Stimulated activated CD8-positive, alpha-beta memory T cell treated with anti-CD3 and anti-CD28 coated beads, Interleukin-7, amount 100 ng/mL, for 1 hour (primary cell): ENCODE measurements around the gene TEX53.
A peak's percentile ranks its signal among the peaks of the same experiment; 100 is the strongest.

ENCODE experiments used
- DNase-seq, 2 donors: peaks; one replicate each; pipeline ENCODE4 v3.0.0-alpha.2; 2020; ENCODE audit warnings: low read depth in 2 of 2

The TEX53 gene

DNA sequence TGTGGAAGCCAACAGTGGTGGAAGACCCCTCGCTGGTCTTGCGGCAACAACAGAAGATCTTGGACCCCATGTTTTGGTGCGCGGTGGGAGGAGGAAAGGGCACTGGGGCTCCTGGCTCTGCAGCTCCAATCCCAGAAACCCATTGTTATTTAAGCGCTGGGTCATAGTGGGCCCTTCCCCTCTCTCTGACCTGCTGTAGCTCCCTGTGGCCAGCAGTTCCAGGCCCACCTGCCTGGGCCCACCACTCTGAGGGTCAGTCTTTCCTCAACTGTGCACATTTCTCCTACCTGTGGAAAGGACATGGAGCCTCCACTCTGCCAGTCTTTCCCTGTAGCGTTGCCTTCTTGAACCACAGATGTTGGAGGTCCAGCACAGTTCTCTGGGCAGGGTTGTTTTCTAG, at the start of gene TEX53:
TSS of gene TEX53 (minus strand) at position 101 of the 400 bp plus-strand sequence. CDS start at position 70, 31 bp downstream.
- no peak for DNase-seq

DNA sequence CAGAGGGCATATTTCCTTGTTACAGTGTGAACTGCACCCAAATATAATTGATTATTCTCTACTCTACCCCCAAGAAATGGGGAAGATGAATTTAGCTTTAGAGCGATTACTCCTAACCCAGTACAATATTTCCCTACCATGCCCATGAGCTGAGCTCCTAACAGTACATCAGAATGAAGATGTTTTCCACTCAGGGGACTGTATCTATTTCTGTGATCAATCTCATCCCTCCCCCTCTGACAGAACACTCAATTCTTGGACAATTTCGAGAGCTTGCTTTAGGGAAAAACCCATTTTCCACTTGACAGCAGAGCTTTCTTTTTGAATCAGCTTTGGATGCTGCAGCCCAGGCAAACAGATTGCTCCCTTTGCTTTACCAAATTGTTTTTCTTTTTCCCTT, 49.1 kb upstream of the TEX53 start:
- DNase-seq: no peak

DNA sequence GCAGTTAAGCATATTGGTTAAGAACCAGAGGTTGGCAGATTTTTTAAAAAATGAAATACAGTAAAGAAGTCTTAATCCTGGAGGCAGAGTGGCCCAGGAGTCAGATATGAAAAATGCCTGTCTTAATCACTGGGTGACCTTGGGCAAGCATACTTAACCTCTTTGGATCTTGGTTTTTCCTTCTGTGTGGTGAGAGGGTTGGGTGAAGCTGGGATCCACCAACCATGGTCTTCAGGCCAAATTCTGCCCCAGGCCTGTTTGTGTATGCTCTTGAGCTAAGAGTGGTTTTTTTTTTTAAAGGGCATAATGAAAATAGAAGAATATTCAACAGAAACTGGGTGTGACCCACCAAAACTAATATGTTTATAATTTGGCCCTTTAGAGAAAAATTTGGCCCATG, 44.4 kb upstream of the TEX53 start:
- no peak for DNase-seq

DNA sequence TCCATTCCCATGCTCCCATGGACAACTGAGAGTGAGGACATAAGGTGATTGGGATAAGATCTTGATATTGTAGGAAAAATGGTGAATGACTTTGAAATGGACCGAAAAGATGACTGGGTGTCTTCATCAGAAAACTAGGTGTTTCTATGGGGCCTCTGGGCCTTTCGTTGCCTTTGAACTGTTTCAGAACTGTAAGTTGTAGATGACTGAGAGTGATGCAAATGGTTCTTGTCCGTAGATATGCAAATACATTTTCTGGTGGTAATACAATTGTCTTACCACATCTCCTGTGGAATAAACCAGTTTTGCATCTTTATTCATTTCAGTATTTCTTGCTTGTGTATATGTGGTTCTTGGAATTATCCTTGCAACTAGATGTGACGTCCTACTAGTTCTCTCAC, 40.3 kb upstream of the TEX53 start:
- DNase-seq: no peak

DNA sequence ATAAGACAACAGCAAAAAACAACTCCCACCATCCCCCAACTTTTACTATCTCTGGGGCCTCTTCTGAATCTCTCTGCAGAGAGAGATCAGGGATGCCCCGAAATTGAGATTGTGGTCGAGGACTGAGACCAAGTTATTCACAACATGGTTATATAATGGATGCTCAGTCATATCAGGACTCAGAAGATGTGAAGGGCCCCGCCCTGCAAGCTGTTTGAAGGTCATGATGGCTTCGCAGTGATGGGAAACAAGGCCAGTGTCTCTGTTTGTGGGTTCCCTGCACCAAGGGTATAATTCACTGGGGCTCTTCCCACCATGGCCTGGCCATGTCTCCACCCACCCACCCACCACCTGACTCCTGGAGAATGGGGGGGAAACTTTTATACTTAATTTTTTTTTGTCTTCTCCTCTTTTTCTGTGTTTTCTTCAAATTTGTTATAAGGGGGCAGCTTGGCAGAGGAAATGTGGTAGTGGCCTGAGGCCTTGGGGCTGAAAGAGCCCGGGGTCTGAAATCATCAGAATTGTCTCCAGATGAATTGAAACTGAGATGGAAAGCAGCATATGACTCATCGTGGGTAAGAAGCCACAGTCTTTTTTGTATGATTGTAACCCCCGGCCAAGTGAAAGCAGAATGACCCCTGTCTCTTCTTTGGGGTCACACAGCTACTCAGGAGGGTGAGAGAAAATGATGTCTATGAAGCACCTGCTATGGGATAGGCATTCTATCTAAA, 39.4 kb upstream of the TEX53 start:
- DNase-seq: no peak

DNA sequence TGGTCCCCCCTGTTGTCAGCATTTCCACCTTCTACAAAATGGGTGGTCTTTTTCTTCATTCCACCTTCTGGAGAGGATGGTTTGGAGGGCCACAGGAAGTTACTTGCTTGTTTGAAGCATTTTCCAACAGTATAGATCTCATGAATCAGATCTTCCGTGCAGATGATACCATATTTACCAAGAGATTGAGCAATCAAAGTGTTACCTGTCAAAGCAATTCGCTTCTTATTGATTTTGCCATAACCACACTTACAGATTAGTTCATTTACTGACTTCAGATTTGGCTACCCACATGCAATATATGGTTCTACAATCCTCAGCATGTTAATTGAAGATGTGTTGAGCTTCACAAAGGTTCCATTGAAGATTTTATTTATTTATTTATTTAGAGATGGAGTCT, 38.3 kb upstream of the TEX53 start:
- DNase-seq: no peak

DNA sequence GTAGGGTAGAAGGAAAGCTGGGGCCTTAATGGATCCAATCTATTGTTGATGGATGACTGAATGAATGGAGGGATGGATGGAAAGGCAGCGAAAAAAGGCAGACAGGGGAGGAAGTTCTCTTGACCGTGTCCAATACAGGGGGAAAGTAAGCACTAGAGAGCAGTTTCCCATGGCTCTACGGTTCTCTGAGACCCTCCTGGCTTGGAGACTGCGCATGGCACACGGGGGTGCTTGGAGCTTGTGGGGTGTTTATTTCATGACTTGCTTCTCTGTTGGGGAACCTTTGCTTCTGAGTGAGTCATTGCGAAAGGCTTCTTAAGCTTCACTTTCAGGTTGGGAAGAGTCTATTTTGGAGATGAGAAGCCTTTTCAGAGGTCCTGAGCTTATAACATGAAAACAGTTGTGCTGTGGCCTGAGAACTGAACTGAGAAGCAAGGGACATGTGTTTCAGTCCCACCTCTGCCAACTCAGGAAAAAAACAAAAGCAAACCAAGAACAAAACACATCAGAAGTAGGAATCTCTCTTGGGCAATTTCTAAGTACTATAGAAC, 37.2 kb upstream of the TEX53 start:
- DNase-seq: no peak

DNA sequence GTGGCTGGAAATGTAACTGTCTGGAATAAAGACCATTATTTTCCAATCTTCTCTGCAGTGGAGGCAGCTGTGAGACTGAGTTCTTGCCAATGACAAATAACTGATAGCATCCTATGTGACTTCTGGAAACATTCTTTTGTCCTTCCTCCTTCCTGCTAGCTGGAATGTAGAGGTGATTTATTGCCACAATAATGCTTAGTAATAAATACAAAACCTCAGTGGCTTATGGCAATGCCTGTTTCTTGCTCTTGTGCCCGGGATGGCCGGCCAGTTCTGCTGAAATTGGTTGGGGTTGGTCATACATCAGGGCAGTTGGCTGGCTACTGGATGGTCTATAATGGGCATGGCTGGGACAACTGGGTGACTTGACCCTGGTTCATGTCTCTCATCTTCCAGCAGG, 36.5 kb upstream of the TEX53 start:
- DNase-seq: no peak

DNA sequence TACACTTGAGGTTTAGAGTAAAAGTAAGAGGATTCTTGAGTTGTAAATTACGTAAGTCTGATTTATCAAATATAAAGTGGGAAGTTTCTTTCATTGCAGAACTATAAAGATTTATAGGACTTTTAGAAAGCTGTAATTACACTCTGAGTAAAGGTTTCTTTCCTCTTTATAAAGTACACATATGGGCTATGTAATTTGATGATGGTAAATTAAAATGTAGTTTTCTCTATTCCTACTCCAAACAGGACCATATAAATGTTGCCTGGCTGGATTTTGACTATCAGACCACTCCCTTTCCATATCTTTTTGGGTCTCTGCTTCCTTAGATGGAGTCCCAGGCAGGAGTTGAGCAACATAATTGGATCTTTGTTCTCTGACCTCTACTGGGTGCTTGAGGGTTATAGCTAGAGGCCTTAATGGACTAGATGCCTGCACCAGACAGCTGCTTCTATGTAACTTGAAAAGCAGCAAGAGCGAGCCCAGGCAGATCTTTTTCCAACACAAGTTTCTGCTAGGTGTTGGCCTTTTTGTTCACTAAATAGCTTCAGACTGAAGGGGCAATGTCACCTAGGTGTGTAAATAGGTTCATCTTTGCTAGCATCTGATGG, 35.7 kb upstream of the TEX53 start:
- no peak for DNase-seq

DNA sequence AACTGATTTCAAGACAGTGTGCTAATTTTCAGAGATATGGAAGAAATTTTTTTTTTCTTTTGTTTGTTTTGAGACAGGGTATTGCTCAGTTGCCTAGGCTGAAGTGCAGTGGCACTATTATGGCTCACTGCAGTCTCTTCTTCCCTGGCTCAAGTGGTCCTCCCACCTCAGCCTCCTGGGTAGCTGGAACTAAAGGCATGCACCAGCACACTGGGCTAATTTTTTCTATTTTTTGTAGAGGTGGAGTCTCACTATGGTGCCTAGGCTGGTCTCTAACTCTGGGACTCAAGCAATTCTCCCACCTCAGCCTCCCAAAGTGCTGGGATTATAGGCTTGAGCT, 34.3 kb upstream of the TEX53 start:
- DNase-seq: no peak

DNA sequence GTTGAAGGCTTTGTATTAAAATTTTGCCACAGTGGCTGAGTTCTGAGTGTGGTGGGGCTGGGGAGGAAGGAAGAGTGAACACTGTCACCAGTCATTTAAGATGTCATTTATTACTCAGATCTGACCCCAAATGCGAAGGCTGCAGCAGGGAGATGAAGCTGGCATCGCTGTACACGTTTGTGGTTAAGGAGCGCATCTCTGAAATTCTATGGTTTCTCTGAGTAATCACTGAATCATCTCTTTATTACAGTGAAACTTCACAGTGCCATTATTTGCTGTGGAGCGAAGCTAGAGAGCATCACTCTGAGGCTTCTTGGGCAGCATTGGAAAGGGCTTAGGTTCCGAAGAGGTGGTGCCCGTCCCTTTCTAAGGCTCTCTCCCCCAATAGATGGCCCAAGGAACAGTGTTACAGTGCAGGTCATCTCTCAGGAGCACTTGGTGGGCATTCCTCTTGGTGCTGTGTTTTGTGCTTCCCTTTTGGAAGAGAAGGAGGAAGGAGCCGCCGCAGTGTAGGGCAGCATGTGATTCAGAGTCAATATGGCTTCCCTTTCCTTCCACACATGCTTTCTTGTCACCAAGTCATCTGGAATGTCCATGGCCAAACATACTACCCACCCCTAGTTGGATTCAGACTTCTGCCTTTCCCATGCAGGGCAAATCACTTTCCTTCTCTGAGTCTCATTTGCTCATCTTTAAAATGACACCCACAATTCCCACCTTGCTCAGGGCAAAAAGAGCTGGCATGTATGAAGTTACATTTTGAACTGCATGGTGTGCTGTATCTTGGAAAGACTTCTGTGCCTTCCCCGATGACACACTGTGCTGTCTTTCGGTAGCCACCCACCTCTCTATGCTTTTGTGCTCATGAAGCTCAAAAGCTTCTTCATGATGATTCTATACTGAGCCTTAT, 33.7 kb upstream of the TEX53 start:
- DNase-seq: peak; percentile 19

DNA sequence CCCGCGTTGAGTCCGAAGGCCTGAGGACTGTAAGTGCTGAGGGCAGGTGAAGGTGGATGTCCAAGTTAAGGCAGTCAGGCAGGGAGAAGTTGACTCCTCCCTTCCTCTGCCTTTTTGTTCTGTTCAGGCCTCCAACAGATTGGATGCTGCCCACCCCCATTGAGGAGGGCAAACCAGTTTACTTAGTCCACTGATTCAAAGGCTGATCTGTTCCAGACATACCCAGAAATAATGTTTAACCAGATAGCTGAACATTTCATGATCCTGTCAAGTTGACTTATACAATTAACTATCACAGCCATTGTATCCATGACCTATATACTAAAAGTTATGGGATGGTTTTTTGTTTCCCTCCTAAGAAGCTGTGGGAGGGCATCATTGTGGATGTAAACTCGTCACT, 32.7 kb upstream of the TEX53 start:
- no peak for DNase-seq

DNA sequence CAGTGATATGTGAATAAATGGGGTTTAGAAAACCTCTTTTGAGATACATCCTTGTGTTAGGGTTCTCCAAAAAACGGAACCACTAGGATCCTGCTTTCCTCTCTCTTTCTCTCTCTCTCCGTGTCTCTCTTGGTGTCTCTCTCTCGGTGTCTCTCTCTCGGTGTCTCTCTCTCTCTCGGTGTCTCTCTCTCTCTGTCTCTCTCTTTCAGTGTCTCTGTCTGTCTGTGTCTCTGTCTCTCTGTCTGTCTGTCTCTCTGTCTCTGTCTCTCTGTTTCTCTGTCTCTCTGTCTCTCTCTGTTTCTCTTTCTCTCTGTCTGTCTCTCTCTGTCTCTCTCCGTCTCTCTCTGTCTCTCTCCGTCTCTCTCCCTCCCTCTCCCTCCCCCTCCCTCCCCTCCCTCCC, 32.2 kb upstream of the TEX53 start:
- no peak for DNase-seq

DNA sequence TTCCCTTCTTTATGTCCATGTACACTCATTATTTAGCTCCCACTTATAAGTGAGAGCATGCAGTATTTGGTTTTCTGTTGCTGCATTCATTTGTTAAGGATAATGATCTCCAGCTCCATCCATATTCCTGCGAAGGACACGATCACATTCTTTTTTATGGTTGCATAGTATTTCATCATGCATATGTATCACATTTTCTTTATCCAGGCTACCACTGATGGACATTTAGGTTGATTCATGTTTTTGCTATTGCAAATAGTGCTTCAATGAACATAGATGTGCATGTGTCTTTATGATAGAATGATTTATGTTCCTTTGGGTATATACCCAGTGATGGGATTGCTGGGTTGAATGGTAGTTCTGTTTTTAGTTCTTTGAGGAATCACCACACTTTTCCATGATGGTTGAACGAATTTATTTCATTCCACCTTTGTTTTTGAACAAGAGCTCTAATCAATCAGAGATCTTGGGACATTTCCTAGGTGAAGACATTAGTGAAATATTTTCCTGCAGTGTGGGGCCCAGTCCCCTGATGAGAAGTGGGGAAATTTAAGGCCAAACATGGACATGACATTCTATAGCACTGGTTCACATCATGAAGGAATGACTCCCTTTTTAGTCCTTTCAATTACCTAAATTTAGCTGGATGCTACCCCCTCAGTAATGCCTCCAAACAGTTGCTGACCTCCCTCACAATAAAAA, 31.5 kb upstream of the TEX53 start:
- DNase-seq: no peak

DNA sequence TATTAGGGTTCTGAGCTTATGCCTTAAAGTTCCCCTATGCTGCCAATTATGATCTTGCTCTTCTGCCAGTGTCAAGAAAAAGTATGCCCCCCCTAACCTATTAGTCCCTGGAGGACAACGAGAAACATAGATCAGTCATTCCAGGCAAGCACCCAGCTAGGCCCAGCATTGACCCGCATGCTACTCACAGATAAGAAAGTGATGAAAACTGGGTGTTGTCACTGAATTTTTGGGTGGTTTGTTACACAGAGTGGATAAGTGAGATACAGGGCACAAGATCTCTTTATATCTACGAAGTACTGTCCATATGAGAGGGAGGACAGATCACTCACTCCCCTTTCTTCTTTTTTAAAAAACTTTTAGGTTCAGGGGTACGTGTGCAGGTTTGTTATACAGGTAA, 30.8 kb upstream of the TEX53 start:
- DNase-seq: no peak

DNA sequence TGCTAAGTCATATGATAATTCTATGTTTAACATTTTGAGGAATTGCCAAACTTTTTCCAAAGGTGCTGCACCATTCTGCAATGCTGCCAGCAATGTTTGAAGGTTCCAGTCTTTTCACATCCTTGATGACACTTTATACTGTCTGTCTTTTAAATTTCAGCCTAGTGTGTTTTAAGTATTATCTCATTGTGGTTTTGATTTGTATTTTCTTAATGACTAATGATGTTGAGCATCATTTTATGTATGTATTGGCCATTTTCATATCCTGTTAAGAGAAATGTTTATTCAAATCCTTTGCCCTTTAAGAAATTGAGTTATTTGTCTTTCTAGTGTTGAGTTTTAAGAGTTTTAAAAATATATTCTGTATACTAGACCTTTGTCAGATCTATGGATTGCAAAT, 29.4 kb upstream of the TEX53 start:
- no peak for DNase-seq

DNA sequence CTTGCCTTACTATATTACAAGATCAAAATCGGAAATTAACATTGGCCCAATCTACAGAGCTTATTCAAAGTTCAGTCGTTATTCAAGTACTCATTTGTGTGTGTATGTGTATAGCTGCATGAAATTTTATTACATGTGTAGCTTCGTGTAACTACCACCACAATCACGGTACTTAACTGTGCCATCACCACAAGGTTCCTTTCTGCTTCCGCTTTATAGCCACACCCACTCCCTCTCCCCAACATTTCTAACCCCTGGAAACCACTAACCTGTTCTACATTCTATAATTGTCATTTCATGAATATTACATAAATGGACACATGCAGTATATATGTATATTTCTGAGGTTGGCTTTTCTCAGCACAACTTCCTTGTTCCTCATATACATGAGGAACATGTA, 28.3 kb upstream of the TEX53 start:
- DNase-seq: no peak

DNA sequence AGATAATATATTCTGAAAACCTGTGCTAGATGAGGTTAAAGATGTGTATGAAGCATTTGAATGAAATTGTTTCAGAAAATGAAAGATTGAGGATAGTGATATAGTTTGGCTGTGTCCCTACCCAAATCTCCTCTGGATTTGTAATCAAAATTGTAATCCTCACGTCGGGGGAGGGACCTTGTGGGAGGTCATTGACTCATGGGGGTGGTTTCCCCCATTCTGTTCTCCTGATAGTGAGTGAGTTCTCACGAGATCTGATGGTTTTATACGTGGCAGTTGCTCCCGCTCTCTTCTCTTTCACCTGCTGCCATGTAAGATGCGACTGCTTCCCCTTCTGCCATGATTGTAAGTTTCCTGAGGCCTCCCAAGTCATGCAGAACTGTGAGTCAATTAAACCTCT, 26.4 kb upstream of the TEX53 start:
- no peak for DNase-seq

DNA sequence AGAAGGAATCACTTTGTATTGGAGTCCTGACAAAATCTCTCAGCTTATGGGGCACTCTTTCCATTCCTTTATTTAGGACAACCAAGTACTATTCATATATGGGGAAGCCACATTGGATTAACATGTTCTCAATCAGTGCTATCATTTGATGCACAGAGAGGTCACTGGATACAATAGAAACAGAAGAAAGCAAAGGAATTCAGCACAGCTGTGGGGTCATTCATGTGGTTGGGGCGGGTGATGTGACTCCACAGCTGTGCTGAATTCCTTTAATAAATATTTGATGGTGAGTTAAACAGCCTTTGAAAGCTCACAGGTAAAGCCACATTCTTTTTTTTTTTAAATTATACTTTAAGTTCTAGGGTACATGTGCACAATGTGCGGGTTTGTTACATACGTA, 25.2 kb upstream of the TEX53 start:
- no peak for DNase-seq

DNA sequence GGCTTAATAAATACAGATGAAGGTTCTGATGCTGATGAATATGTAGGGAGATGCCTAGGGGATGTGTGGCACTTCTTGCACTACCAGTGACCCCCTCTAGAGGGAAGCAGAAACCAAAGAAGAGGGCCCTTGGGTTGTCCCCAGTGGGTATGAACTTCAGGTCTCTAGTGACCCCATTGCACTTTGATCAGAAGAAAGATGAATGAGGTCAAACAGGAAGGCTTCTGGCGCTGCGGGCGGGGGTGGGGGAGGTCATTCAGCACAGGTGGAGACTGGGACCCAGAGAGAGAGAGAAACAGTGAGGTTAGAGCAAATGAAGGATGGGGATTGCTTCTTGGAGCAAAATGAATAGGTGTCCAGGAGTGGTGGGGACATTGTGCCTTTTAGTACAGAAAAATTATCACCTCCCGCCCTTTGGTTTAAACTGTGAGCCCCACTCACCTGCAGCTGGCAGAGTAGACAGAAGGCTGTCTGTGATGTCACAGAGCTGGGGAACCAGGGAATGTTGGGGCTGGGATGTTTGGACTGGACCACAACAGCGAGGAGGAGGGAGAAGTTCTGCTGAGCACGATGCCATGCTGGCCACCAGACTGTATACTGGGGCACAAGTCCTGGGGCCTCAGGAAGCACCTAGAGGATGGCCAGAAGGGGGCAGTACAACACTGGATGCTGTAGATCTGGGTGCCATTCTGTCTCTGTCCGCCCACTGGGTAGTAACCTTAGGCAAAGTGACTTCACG, 24.2 kb upstream of the TEX53 start, which contains the start of gene TEX48:
TSS of gene TEX48 (minus strand) at position 599 of the 739 bp plus-strand sequence. CDS start 10,469 bp downstream, outside the sequence.
- peak; percentile 52 to 54 for DNase-seq
